Kidney glomerular epithelial cell (primary cell): ENCODE results near the gene TBC1D12.
A peak's percentile ranks its signal among the peaks of the same experiment; 100 is the strongest.
"Not testable (repeated sequence)": the region's sequence is repeated elsewhere in the genome, so short reads cannot be mapped to it uniquely, and the experiment has no call there.

Source experiments
- DNase-seq: peaks from one replicate; lab custom pipeline; 2025; lab: John Stamatoyannopoulos, UW

Gene TBC1D12

GRCh38 chr10:94402204-94402842, at the start of gene TBC1D12:
TBC1D12 (plus strand) TSS chr10:94402541; CDS start chr10:94402614, 73 bp downstream.
- DNase-seq: peak; percentile 92

DNA sequence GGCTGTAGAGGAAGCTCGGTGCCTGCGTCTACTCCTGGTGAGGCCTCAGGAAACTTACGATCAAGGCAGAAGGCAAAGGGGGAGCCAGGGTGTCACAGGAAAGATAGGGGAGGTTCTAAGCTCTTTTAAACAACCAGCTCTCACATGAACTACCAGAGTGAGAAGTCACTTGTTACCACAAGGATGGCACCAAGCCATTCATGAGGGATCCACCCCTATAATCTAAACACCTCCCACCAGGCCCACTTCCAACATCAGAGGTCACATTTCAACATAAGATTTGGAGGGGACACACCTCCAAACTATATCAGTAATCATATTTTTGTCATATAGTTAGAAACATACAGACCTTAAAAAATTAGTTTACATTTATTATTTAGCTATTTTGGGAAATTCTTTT, 49.0 kb upstream of the TBC1D12 start:
- DNase-seq: no peak

DNA sequence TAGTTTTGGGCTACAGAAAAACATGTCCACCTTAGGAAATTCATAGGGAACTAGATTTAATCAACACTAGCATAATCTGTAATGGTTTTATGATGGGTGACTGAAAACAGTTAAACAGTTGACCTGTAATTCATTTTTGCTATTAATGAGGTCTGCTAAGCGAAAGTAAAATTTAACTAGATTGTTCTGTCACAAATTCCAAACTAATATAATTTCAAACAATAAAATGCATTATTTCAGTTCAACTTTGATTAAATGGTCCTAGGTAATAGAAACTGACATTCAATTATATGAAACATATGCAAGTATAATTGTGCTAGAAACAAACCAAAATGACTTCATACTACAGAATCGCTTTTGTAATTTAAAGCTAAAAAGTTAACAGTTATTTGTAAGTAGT, 46.5 kb upstream of the TBC1D12 start:
- DNase-seq: no peak

DNA sequence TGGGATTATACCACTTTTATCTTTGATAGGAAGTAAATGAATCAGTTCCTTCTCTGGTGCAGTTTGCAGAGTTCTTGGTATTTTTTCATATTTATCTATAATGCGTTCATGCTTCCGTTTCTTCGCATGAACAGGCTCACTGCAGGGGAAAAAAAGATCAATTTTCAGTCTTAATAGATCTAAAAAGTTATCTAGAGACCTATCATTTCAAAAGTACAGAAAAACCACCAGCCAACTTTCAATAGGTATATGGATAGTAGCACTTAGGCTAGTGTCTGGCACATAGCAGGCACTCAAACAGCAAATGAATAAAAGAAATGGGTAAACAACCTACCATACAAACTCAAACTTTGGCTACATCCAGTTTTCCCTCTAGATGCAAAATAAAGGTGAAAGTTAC, 45.1 kb upstream of the TBC1D12 start:
- no peak for DNase-seq

GRCh38 chr10:94358480-94358879, 43.9 kb upstream of the TBC1D12 start:
- DNase-seq: peak; percentile 92

GRCh38 chr10:94361171-94361794, 41.1 kb upstream of the TBC1D12 start:
- peak; percentile 26 for DNase-seq

GRCh38 chr10:94362360-94363250, 39.7 kb upstream of the TBC1D12 start, which contains the start of gene NOC3L:
NOC3L (minus strand) TSS chr10:94362939; CDS start chr10:94362838, 101 bp downstream.
- DNase-seq: peak; percentile 87

- no peak for DNase-seq
Observed at GRCh38 chr10:94363251-94363565, 39.1 kb upstream of the TBC1D12 start.

DNA sequence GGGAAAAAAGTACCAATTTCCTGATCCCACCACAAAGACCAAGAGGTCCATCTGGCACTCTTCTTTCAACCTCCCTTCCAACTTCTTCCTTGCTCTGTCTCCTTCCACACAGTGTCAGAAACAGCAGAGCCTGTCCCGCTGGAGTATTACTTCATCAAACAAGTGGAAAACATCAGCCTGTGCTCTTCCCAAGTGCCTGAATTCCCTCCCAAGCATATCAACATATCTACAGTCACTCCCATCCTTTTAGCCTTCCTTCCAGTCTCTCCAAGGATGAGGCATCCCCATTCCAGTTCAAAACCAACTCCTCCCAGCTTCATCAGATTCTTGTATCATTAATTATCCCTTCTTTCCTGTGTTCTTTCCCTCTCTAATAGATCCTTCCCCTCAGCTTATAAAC, 37.9 kb upstream of the TBC1D12 start:
- no peak for DNase-seq

GRCh38 chr10:94366382-94366781, 36.0 kb upstream of the TBC1D12 start:
- DNase-seq: no peak

- no peak for DNase-seq
Observed at GRCh38 chr10:94370501-94370900, 31.8 kb upstream of the TBC1D12 start.

- DNase-seq: no peak
Observed at GRCh38 chr10:94375374-94375773, 27.0 kb upstream of the TBC1D12 start.

GRCh38 chr10:94376865-94377264, 25.5 kb upstream of the TBC1D12 start:
- no peak for DNase-seq

- no peak for DNase-seq
Observed at GRCh38 chr10:94383530-94383929, 18.8 kb upstream of the TBC1D12 start.

- DNase-seq: not testable (repeated sequence)
Observed at GRCh38 chr10:94385733-94386132, 16.6 kb upstream of the TBC1D12 start.

- not testable (repeated sequence) for DNase-seq
Observed at GRCh38 chr10:94392117-94392516, 10.2 kb upstream of the TBC1D12 start.

DNA sequence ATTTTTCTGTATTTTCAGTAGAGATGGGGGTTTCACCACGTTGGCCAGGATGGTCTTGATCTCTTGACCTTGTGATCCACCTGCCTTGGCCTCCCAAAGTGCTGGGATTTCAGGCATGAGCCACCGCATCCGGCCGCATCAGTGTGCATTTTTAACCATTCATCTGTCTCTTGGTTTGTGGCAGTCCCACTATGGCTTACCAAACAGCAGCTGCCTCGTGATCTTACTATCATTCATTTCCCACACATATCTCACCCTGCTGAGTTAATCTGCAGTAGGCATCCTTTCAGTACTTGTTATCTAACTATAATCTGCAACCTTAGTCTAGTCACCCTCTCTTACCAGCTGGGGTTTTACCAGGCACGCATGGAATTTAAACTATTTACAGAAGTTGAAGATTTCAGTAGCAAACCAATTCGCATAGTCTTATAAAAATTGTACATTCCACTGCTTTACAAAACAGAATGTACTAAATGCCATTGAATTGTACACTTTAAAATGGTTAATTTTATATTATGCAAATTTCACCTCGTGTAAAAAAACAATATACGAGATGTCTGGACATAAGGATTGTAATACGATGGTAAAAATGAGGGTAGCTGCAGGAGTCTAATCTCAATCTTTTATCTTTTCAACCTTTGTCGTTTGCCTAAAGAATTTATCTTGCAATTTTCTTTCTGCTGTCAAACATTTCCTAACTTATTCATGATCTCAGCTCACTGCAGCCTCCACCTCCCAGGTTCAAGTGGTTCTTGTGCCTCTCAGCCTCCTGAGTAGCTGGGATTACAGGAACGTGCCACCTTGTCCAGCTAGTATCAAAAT, 4.6 kb upstream of the TBC1D12 start:
- DNase-seq: no peak

- DNase-seq: no peak
Observed at GRCh38 chr10:94398762-94399161, 3.6 kb upstream of the TBC1D12 start.

DNA sequence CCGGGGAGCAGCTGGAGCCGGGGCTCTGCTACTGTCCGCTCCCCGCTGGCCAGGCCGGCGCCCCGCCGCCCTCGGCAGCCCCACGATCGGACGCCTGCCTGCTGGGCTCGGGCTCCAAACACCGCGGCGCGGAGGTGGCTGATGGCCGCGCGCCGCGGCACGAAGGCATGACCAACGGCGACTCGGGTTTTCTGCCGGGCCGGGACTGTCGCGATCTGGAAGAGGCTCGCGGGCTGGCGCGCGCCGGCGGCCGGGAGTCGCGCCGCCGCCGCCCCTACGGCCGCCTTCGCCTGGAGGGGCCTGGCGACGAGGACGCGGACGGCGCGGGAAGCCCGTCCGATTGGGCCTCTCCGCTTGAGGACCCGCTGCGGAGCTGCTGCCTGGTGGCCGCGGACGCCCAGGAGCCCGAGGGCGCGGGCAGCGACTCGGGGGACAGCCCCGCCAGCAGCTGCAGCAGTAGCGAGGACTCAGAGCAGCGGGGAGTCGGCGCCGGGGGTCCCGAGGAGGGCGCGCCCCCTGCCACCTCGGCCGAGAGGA, 570 bp downstream of the TBC1D12 start:
- DNase-seq: peak; percentile 58

DNA sequence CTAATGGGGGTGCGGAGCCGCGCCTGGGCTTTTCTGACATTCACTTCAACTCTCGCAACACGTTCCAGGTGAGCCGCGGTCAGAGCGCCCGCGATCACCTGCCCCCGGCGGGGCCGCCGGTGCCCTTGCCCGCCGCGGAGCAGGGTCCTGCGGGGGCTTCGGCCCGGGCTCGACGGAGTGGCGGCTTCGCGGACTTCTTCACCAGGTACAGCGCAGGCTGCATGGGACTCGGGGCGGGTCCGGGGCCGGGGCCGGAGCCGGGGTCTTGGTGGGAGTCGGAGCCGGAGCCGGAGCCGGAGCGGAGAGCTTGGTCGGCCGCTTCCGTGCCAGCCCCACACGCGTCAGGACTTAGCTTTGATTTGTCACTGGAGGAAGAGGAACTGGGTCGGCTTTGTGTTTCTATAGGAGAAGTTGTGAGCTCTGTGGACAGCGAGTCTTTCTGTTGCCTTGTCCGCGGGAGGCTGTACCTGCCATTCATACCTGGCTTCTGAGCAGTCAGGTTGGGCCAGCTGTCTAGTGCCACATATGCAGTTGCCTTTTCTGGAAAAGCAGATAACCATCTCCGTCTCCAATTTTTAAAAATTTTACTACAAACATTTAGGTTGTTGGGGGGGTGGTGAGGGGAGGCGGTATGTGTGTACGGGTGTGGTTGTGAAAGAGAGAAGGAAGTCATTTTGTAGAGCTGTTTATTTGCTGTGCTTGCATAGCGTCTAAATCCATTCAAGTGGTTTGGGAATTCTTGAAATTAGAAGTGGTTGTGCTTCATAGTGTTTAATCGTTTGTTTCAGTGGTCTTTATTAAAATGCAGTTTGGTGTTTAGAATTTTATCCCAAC, 1.3 kb downstream of the TBC1D12 start:
- peak; percentile 73 for DNase-seq

DNA sequence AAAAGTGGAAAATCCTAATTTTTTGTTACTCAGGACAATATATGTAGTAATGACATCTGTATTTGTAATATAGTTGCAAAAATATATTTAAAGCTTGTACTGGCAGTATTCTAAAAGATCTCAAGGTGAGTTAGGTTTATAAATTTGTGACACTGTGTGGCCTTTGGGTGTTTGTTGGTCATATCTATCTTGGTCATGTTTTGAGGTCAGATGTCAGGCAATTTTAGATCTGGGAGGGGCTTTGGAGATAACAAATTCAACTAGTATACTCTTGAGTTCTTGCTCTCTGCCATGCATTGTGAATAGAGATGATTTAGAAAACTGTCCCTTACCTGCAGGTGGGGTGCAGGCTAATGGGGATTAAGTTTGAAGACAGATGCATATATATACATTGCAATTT, 3.1 kb downstream of the TBC1D12 start:
- DNase-seq: no peak
